K562 (cell line): ENCODE data around the gene SMAD7.

Experiments used
- CBFB ChIP-seq: sonication (generic); formaldehyde crosslinking; IDR thresholded peaks from 2 replicates; pipeline ENCODE4 v1.4.0; 2020; ENCODE audit warnings: mild to moderate bottlenecking, missing genetic modification reagents
- GATAD2A ChIP-seq: fragments of 450-650 bp; IDR thresholded peaks from 2 replicates; pipeline ENCODE4 v1.6.1; 2017
- TOE1 ChIP-seq, 2 experiments: fragments of 450-650 bp in 1 of 2; sonication (generic) in 1 of 2; formaldehyde crosslinking in 1 of 2; IDR thresholded peaks; 2 replicates each; pipeline versions ENCODE4 v1.7.1 to v1.8.0; 2016 to 2022; ENCODE audit warnings: borderline replicate concordance in 2 of 2, mild to moderate bottlenecking in 2 of 2, antibody characterized with exemption in 1 of 2, inconsistent platforms in 1 of 2, low read depth in 1 of 2, missing genetic modification reagents in 1 of 2, moderate library complexity in 1 of 2
- ZNF696 ChIP-seq: fragments of 250-450 bp; sonication (Bioruptor Pico); conservative IDR thresholded peaks from 2 replicates; pipeline ENCODE4 v1.4.0; 2020; ENCODE audit warnings: mild to moderate bottlenecking, moderate library complexity
- TF ChIP-seq, protein P1 (sequence below), 3 experiments: IDR thresholded peaks in 2 of 3; conservative IDR thresholded peaks in 1 of 3; 2 replicates each; pipeline ENCODE4 v1.5.1; 2011 to 2012; ENCODE audit warnings: low read length in 3 of 3, mild to moderate bottlenecking in 3 of 3, control low read depth in 2 of 3, improper control_type of control experiment in 1 of 3, inconsistent platforms in 1 of 3, low read depth in 1 of 3, mixed read lengths in 1 of 3, moderate library complexity in 1 of 3; ENCODE audit not compliant: insufficient read depth in 2 of 3
- TF ChIP-seq, protein P2 (sequence below): sonication (generic); formaldehyde crosslinking; IDR thresholded peaks from 2 replicates; pipeline ENCODE4 v1.5.0; 2020; ENCODE audit warnings: missing genetic modification reagents

DNA sequence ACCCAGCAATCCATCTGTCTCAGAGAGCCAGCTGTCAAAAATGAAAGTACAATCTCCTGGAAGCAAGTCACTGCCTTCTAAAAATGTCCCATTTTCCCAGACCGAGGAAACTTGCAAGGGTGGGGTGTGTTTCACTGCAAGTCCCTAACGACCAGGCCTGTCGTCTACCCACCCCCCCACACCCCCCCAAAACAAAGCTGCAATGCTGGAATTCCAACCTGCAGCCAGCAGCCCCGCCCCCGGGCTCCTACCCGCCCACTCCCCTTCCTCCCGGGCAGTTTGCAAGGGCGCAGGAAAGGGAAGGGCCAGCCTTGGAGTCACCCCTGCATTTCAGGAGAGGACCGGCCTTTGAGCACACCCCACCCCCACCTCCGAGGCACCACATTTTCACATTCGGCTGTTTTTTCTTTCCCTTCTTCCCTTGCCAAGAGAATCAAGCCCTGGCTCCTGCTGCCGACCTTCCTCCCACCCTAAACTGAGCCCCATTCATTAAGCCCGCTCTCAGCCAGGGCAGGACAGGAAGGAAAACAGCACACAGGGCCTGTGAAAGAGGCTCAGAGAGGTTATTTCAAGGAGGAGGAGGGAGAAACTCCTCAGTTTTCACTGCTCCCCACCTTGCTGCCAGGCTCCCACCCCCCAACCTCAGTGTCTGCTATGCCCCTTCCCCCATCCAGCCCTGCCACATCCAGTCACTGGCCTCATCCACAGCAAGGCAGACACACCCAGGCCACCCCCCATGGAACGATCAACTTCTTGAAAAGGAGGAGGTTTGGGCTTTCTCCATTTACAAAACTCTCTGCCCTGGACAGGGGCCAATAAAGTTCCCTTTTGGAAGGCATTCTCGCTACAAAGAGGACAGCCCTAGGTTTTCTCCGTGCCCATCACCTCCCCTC, 11.3 kb downstream of the SMAD7 start:
- TF ChIP-seq, protein P1, sequence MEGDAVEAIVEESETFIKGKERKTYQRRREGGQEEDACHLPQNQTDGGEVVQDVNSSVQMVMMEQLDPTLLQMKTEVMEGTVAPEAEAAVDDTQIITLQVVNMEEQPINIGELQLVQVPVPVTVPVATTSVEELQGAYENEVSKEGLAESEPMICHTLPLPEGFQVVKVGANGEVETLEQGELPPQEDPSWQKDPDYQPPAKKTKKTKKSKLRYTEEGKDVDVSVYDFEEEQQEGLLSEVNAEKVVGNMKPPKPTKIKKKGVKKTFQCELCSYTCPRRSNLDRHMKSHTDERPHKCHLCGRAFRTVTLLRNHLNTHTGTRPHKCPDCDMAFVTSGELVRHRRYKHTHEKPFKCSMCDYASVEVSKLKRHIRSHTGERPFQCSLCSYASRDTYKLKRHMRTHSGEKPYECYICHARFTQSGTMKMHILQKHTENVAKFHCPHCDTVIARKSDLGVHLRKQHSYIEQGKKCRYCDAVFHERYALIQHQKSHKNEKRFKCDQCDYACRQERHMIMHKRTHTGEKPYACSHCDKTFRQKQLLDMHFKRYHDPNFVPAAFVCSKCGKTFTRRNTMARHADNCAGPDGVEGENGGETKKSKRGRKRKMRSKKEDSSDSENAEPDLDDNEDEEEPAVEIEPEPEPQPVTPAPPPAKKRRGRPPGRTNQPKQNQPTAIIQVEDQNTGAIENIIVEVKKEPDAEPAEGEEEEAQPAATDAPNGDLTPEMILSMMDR (IDR thresholded peaks at IDR 0.05 in 2 of 3, conservative IDR thresholded peaks at IDR 0.05 in 1 of 3; ENCODE audit: insufficient read depth in 2 of 3, low read depth in 1 of 3, low read length in 3 of 3), result no peak
- TF ChIP-seq GATAD2A (no peak), ZNF696 (no peak), TOE1 (IDR thresholded peaks at IDR 0.05; ENCODE audit: borderline replicate concordance) (no peak), TOE1 (CRISPR knock-in tag; IDR thresholded peaks at IDR 0.05; ENCODE audit: borderline replicate concordance, low read depth) (no peak), CBFB (CRISPR knock-in tag) (no peak)
- TF ChIP-seq, protein P2, sequence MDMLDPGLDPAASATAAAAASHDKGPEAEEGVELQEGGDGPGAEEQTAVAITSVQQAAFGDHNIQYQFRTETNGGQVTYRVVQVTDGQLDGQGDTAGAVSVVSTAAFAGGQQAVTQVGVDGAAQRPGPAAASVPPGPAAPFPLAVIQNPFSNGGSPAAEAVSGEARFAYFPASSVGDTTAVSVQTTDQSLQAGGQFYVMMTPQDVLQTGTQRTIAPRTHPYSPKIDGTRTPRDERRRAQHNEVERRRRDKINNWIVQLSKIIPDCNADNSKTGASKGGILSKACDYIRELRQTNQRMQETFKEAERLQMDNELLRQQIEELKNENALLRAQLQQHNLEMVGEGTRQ (CRISPR knock-in tag), result no peak
